ENCODE results near the gene SKA1. TPM values are rescaled to one million over a fixed set of nuclear protein-coding genes. Genes with fewer than 3 reads are reported as not detected.

Gene SKA1
- total and polyA plus RNA-seq, 2 of the 13 experiments (the other 11 are each of a cell fraction or from before 2014, with no cell fraction given): 5.3 to 21.3 TPM

GRCh38 chr18:50441016-50441415 is 66.2 kb downstream of the SKA1 start:
- Histone ChIP-seq H3K79me2 (ENCODE audit: insufficient read depth, low read length) (no peaks in the 10 kb centered on the region), H3K27ac (ENCODE audit: extremely low read length, insufficient read depth, low read length) (no peak overlapping the region), H2AFZ (ENCODE audit: low read length) (no peak overlapping the region), H3K4me1 (ENCODE audit: insufficient read depth, low read length) (no peaks in the 10 kb centered on the region), H4K20me1 (ENCODE audit: insufficient read depth, low read length) (no peaks in the 10 kb centered on the region), H3K9me3 (ENCODE audit: low read length) (peaks cover 10% of the 10 kb centered on the region), H3K4me3 (replicated peaks in 1 of 3; ENCODE audit: insufficient read depth in 1 of 3, low read depth in 2 of 3, low read length in 3 of 3) (no peak overlapping the region), H3K4me2 (ENCODE audit: low read depth, low read length) (no peak overlapping the region), H3K36me3 (replicated peaks in 1 of 2; ENCODE audit: control insufficient read depth in 1 of 2, insufficient read depth in 2 of 2, low read length in 2 of 2) (no peaks in the 10 kb centered on the region), H3K9ac (ENCODE audit: insufficient read depth, low read depth, low read length) (no peak overlapping the region), H3K27me3 (ENCODE audit: control insufficient read depth in 1 of 2, insufficient read depth in 2 of 2, low read length in 2 of 2) (no peaks in the 10 kb centered on the region)
- FAIRE-seq (no peak), ATAC-seq (no peak), DNase-seq (ENCODE audit: low spot score) (no peak)
- TF ChIP-seq ZNF274 (CRISPR knock-in tag; IDR thresholded peaks at IDR 0.05): no peak
- BruUV-seq (replicated peaks): no TSS peak
- intact Hi-C loops (cut with micrococcal nuclease; ENCODE audit: unreplicated experiment) (no loop called here), in situ Hi-C loops (cut with HindIII; ENCODE audit: extremely low pct_ligation_motif_present, low pct_unique_long_range_greater_than_20kb) (no loop called here)
- 57% methylated on average over 4 of the region's 4 CpGs for WGBS (ENCODE audit: low lambda C conversion rate)
- ChIA-PET CTCF (ENCODE audit: low intra/inter-chr PET ratio, low total read pairs) (no interaction called here), POLR2A (no interaction called here)

DNA sequence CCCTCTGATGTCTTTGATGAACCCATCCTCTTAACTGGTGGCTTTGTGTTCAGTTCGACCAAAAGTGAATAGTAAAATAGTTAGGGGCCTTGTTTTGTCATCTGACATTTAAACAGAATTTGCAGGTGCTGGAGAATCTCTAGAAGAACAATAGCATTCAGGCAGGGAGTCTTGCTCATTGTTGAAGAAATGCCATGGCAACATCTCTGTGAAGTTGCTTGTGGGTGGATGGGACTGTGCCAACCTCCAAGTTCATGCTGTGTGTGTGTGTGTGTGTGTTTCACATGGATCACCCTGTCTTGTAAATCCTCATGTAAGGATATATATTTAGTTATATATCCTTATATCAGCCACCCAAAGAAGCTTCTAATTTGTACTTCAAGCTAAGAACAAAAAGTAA is 66.7 kb downstream of the SKA1 start:
- DNase-seq (ENCODE audit: low spot score): no peak
- BruUV-seq (replicated peaks): no TSS peak
- intact Hi-C loops (cut with micrococcal nuclease; ENCODE audit: unreplicated experiment) (no loop called here), in situ Hi-C loops (cut with HindIII; ENCODE audit: extremely low pct_ligation_motif_present, low pct_unique_long_range_greater_than_20kb) (no loop called here)
- H3K27me3 ChIP-seq (ENCODE audit: control insufficient read depth in 1 of 2, insufficient read depth in 2 of 2, low read length in 2 of 2): no peaks in the 10 kb centered on the region
- CTCF ChIA-PET (ENCODE audit: low intra/inter-chr PET ratio, low total read pairs): no interaction called here
- no peak overlapping the region for H3K4me2 ChIP-seq (ENCODE audit: low read depth, low read length)
- POLR2A ChIA-PET: no interaction called here
- H3K4me1 ChIP-seq (ENCODE audit: insufficient read depth, low read length): no peaks in the 10 kb centered on the region
- FAIRE-seq: no peak
- H3K9me3 ChIP-seq (ENCODE audit: low read length): peaks cover 10% of the 10 kb centered on the region
- H3K4me3 ChIP-seq (replicated peaks in 1 of 3; ENCODE audit: insufficient read depth in 1 of 3, low read depth in 2 of 3, low read length in 3 of 3): no peak overlapping the region
- H3K79me2 ChIP-seq (ENCODE audit: insufficient read depth, low read length): no peaks in the 10 kb centered on the region
- no peaks in the 10 kb centered on the region for H4K20me1 ChIP-seq (ENCODE audit: insufficient read depth, low read length)
- no peak overlapping the region for H3K27ac ChIP-seq (ENCODE audit: extremely low read length, insufficient read depth, low read length)
- no peak overlapping the region for H3K9ac ChIP-seq (ENCODE audit: insufficient read depth, low read depth, low read length)
- ATAC-seq: no peak
- H3K36me3 ChIP-seq (replicated peaks in 1 of 2; ENCODE audit: control insufficient read depth in 1 of 2, insufficient read depth in 2 of 2, low read length in 2 of 2): no peaks in the 10 kb centered on the region
- 0% methylated on average over 1 of the region's 1 CpG for WGBS (ENCODE audit: low lambda C conversion rate)
- no peak overlapping the region for H2AFZ ChIP-seq (ENCODE audit: low read length)
- TF ChIP-seq, protein P1, sequence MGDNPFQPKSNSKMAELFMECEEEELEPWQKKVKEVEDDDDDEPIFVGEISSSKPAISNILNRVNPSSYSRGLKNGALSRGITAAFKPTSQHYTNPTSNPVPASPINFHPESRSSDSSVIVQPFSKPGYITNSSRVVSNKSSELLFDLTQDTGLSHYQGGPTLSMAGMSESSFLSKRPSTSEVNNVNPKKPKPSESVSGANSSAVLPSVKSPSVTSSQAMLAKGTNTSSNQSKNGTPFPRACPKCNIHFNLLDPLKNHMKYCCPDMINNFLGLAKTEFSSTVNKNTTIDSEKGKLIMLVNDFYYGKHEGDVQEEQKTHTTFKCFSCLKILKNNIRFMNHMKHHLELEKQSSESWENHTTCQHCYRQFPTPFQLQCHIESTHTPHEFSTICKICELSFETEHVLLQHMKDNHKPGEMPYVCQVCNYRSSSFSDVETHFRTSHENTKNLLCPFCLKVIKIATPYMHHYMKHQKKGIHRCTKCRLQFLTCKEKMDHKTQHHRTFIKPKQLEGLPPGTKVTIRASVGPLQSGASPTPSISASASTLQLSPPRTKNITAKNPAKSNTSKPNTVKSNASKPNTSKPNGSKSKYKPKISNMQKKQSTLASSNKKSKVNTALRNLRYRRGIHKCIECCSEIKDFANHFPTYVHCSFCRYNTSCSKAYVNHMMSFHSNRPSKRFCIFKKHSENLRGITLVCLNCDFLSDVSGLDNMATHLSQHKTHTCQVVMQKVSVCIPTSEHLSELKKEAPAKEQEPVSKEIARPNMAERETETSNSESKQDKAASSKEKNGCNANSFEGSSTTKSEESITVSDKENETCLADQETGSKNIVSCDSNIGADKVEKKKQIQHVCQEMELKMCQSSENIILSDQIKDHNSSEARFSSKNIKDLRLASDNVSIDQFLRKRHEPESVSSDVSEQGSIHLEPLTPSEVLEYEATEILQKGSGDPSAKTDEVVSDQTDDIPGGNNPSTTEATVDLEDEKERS (CRISPR knock-in tag; IDR thresholded peaks at IDR 0.05): no peak
- TF ChIP-seq NRL (CRISPR knock-in tag; IDR thresholded peaks at IDR 0.05; ENCODE audit: borderline replicate concordance) (no peak), TGIF2 (CRISPR knock-in tag; IDR thresholded peaks at IDR 0.05) (no peak), PHB2 (IDR thresholded peaks at IDR 0.05; ENCODE audit: partially characterized antibody) (no peak), MXI1 (IDR thresholded peaks at IDR 0.05; ENCODE audit: borderline replicate concordance, low read depth, low read length) (no peak), ZNF512 (CRISPR knock-in tag; IDR thresholded peaks at IDR 0.05) (no peak), TEAD3 (CRISPR knock-in tag; optimal IDR thresholded peaks at IDR 0.05; ENCODE audit: borderline replicate concordance) (no peak), ZNF558 (CRISPR knock-in tag; IDR thresholded peaks at IDR 0.05; ENCODE audit: borderline replicate concordance) (no peak)
- TF ChIP-seq, protein P2, sequence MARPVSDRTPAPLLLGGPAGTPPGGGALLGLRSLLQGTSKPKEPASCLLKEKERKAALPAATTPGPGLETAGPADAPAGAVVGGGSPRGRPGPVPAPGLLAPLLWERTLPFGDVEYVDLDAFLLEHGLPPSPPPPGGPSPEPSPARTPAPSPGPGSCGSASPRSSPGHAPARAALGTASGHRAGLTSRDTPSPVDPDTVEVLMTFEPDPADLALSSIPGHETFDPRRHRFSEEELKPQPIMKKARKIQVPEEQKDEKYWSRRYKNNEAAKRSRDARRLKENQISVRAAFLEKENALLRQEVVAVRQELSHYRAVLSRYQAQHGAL (CRISPR knock-in tag; IDR thresholded peaks at IDR 0.05; ENCODE audit: not compliant biosample characterization): no peak
- TF ChIP-seq, protein P3, sequence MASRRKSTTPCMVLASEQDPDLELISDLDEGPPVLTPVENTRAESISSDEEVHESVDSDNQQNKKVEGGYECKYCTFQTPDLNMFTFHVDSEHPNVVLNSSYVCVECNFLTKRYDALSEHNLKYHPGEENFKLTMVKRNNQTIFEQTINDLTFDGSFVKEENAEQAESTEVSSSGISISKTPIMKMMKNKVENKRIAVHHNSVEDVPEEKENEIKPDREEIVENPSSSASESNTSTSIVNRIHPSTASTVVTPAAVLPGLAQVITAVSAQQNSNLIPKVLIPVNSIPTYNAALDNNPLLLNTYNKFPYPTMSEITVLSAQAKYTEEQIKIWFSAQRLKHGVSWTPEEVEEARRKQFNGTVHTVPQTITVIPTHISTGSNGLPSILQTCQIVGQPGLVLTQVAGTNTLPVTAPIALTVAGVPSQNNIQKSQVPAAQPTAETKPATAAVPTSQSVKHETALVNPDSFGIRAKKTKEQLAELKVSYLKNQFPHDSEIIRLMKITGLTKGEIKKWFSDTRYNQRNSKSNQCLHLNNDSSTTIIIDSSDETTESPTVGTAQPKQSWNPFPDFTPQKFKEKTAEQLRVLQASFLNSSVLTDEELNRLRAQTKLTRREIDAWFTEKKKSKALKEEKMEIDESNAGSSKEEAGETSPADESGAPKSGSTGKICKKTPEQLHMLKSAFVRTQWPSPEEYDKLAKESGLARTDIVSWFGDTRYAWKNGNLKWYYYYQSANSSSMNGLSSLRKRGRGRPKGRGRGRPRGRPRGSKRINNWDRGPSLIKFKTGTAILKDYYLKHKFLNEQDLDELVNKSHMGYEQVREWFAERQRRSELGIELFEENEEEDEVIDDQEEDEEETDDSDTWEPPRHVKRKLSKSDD (CRISPR knock-in tag; IDR thresholded peaks at IDR 0.05; ENCODE audit: low read depth): no peak
